HG03066 (cell line): ENCODE measurements around the gene PWWP3B.
"Not testable (repeated sequence)": the region's sequence is repeated elsewhere in the genome, so short reads cannot be mapped to it uniquely, and the experiment has no call there.

Experiments
- ATAC-seq: cut with Tn5 transposase; IDR thresholded peaks from one replicate; pipeline ENCODE4 v1.9.1; 2021; ENCODE audit warnings: low read depth; ENCODE audit not compliant: unreplicated experiment

Gene PWWP3B

DNA sequence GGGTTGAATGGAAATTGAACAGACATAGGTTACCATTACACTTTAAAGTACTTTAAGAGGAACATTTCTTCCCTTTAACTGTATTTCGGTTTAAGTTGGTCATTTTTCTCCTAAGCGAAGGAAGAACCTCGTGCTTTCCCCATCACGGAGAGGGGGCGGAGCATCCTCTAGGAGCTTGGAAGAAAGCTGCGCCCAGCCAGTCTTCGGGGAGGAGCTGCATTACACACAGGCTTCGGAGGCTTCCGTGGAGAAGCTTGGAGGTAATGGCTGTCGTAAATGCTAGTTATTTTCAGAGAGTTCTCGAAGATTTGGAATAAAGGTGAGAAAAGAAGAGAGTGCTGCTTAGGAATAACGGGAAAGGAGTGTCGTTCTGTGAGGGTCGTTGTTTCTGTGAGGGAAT, at the start of gene PWWP3B:
PWWP3B (plus strand) TSS at position 199 of the 400 bp plus-strand sequence. CDS start 37,128 bp downstream, outside the sequence.
- no peak for ATAC-seq

DNA sequence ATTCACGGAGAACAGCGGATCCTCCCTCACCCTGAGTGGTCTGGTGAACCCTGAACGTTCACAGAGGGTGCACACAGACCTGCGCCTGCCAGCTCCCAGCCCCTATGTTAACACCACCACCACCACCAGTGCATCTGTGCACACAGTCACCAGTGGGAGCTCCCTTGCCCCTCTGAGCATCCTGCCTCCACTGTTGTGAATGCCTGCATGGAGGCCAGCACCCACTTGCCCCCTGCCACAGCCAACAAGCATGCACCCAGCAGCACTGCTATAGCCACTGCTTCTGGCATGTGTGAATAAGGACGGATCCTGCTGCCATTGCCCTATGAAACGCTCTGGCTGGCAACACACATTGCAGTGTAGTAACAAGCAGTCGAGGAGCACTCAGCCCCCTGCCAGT, 29.1 kb upstream of the PWWP3B start:
- no peak for ATAC-seq

DNA sequence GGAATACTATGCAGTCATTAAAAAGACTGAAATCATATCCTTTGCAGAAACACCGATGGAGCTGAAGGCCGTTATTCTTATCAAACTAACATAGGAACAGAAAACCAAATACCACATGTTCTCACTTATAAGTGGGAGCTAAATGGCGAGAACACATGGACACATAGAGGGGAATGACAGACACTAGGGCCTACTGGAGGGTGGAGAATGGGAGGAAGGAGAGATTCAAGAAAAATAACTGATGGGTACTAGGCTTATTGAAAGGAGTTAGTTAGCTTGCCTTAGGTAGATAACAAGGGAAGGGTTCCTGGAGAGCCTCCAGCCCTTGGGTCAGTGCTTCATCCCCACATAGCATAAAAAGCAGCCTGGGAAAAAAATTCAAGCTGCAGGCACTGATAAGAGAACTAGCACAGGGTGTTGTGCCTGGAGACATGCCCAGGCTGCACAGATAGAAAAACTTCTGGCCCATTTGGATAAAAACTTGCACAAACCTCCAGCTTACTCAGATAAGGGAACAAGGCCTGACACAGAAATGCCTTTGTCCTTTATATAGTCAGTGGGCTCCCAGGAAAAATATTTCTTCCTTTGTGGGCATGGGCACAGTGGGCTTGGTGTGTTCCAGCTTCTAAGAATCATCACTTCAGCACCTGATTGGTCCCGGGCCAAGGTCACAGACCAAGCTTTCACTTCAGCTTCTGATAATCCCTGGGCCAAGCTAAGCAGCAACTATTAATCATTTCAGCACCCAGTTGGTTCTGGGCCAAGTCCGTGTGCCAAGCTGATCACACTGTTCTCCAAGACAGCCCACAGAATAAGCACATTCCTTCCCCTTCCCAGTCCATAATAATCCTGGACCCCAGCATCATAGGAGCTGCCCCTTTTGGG, 23.1 kb upstream of the PWWP3B start:
- no peak for ATAC-seq

DNA sequence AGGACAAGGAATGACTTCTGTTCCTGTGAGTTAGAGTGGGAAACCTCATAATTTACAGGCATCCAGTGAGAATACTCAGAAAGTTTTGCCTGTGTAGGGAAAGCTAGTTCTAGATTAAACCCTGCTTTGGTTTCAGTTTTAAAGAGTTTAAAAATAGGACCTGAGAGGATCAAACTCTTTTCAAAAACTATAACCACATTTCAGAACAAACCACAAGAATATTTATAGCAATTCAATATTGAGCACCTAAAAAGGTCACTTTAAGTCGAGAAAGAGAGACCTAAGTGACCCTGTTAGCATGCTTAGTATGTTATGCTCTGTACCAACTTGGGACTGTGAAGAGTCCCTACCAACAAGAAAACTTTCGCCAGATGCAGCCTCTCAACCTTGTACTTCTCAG, 17.4 kb upstream of the PWWP3B start:
- ATAC-seq, result no peak

DNA sequence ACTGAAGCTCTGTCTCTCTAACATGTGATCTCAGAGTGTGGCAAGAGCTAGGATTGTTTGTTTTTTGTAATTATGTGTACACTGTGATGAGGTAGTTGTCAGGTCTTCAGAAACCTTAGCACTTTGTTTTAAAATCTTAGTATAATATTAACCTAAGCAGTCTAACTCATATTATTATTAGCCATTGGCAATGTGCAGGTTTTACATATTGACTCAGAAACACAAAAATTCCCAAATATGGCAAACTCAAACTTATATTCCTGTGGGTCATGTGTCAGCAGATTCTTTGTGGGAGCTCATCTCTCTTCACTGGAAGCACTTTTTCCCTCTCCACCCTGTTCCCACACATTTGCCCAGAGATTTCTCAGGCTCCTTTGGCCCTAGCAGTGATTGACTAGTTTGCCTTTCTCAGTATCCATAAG, 8.2 kb upstream of the PWWP3B start:
- no peak for ATAC-seq

DNA sequence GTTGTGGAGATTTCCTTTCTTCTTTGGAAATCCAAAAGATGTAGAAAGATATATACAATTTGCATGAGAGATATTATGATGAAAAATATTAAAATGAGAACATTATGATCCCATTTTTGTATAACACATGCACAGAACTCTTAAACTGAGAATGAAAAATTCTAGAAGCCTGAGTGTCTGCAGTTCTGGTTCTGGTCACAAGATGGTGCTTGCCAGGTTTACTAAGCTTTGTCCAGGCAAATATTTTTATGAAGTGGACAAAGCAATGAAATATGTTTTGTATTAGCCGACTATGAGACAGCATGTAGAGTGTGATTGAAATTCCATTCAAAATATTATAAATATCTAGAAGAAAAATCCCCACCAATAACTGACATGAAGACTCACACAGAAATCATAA, 2.2 kb downstream of the PWWP3B start:
- ATAC-seq, result no peak

DNA sequence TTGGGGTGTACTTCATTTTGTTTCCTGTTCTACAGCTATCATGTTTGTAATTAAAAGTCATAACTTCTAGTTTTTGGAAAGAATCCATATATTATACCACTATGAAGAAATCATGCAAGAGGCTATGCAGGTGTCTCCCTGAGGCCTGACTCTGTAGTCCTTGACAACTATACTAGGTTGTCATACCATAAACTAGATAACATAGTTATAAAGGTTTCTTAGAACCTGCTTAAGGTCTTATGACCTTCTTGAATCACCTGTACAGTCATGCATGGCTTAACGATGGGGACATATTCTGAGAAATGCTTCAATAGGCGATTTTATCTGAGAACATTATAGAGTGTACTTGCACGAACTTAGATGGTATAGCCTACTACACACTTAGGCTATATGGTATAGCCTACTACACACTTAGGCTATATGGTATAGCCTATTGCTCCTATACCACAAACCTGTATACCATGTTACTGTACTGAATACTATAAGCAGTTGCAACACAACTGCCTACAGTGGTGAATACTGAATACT, 3.3 kb downstream of the PWWP3B start:
- no peak for ATAC-seq

DNA sequence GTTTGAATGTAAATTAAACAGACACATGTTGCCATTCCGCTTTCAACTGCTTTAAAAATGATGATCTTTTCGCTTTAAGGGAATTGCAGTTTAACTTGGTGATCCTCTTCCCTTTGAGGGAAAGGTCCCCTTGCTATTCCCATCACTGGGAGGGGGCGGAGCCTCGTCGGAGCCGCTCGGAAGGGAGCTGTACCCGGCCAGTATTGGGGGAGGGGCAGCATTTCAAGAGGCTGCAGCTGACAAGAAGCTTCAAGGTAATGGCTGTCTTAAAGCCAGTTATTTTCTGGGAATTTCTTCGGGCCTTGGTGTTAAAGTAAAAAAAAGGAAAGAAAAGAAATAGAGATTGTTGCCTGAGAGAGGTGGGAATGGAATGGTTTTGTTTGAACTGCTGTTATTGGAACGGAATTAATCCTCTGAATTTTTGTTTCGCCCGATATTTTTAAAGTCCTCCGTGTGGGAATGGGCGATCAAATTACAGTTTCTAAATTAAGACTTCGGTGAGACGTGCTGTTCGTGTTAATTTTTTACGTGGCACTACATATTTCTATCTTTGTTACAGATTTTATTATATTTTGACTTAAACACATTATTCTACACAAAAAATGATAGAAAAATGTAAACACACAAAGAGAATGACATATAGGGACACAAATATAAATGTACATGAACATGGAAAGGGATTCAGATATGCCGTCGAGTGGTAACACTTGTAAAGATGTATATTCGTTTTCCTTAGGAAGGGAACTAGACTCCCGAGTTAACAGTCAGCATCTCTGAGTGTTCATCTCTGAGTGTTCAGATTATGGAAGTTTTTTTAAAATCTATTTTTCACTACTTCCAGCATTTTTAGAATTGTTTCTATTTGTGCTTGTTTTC, 9.2 kb downstream of the PWWP3B start:
- ATAC-seq, result no peak

DNA sequence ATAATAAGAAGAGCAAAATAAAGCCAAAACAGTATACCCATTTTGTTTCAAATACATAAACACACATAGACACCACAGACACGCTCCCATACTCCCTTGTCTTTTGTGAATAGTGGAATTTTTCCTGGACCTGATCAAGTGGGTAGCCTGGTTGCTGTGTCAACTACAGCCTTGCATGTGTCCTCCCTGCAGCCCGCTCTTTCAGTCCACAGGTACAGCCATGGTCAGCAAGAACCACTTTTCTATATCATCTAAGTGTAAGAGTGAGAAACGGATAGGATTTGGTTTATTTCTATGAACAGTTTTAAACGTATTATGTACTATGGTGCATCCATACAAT, 9.8 kb downstream of the PWWP3B start:
- ATAC-seq, result no peak

DNA sequence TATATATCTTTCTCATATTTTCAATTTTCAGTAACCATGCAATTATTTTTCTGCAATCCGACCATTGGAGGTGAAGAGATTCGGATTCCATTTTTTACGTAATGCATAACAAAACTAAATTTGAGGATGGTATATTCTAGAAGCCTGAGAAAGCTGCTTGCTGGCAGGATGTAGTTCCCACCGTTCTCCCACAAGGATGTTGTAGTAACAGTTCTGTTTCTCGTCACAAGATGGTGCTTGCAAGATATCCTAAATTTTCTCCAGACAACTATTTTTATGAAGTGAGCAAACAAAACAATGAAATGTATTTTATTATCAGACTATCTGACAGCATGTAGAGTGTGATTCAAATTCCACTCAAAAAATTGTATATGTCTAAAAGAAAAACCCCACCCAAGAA, 10.7 kb downstream of the PWWP3B start:
- ATAC-seq, result no peak

DNA sequence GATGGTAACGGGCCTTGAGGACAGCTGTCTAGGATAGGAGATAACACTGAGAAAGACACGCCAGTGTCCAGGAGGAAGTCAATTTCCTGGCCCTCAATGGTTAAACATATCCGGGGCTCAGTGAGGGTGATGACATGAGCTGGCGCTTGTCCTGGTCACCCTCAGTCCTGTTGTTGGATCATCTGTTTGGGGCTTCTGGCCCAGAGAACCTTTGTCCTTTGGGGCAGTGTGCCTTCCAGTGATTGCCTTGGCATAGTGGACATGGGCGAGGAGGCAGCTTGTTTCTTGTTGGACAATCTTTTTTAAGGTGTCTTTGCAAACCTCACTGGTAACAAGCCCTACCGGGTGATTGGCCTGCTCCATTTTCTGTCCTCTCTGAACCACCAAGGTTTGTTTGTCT, 15.6 kb downstream of the PWWP3B start:
- not testable (repeated sequence) for ATAC-seq

DNA sequence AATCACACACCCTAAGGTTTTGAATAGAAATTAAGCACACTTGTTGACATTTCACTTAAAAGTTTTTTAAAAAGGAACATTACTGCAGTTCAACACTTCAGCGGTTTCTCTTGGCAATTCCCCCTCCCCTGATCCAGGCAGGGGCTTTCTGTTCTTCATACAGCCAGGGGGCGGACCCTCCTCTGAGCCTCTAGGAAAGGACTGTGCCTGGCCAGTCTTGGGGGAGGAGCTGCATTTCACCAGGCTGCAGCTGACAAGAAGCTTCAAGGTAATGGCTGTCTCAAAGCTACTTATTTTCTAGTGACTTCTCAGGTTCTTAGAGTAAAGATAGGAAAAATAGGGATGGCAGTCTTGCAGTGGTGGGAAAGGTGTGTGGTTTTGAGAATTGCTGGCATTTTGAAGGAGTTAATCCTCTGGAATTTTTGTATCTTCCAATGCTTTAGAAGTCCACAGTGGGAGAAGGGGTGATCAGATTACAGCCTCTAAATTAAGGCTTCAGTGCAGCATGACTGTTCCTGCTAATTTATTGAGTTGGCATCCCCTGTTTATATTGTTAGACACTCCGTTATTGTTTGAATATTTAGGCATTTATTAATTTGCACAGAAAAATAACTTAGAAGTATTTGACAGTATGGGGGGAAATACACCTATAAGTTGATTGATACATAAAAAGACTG, 33.5 kb downstream of the PWWP3B start:
- ATAC-seq, result no peak

DNA sequence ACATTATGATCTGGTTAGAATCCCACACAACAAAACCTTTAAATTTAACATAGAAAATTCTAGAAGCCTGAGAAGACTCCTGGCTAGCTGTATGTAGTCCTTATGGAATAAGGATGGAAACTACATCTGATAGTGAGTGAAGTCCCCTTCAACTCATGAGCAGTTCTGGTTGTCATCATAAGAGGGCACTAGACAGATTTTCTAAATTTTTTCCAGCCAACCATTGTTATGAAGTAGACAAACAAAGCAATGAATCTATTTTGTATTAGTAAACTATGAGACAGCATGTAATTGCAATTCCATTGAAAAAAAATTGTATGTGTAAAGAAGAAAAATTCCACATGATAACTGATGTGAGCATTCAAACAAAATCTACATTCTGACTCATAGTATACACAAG, 35.2 kb downstream of the PWWP3B start:
- ATAC-seq, result no peak

DNA sequence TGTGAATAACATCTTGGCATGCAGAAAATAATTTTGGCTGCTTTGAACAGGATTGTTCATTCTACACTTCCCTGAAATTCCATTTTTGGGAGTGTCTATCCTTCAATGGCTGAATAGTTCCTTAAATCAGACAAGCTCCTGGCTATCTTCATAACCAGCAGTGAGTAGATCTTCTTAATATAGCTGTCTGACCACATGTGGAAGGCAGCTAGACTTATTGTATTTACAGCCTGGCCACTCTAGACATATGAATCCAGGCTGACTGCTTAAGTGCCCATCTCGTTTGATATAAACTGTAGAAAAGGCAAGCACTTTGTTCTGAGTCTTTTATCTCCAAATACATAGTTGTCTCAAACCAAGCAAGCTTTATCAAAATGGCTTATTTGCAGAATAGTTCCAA, 40.0 kb downstream of the PWWP3B start:
- no peak for ATAC-seq
